Endothelial cell (in vitro differentiated cells): Measurements from ENCODE around the gene ATXN10. TPM values are rescaled to one million over a fixed set of nuclear protein-coding genes. Genes with fewer than 3 reads are reported as not detected.

Experiments used
- DNase-seq: peaks from one replicate; pipeline ENCODE4 v3.0.0; 2021; ENCODE audit warnings: low spot score
- H3K27ac Mint-ChIP-seq: one replicate; pipeline ENCODE4 v1.8.0; 2021; ENCODE audit warnings: mixed read lengths, inconsistent platforms; ENCODE audit not compliant: unreplicated experiment
- H3K27me3 Mint-ChIP-seq: one replicate; pipeline ENCODE4 v1.8.0; 2021; ENCODE audit warnings: mild to moderate bottlenecking, moderate library complexity, mixed read lengths, inconsistent platforms; ENCODE audit not compliant: unreplicated experiment
- H3K36me3 Mint-ChIP-seq: one replicate; pipeline ENCODE4 v1.8.0; 2021; ENCODE audit warnings: mild to moderate bottlenecking, low read depth, mixed read lengths, inconsistent platforms; ENCODE audit not compliant: unreplicated experiment
- H3K4me1 Mint-ChIP-seq: one replicate; pipeline ENCODE4 v1.8.0; 2021; ENCODE audit warnings: mild to moderate bottlenecking, mixed read lengths, inconsistent platforms; ENCODE audit not compliant: unreplicated experiment
- H3K4me3 Mint-ChIP-seq: one replicate; pipeline ENCODE4 v1.8.0; 2021; ENCODE audit warnings: mild to moderate bottlenecking, mixed read lengths, inconsistent platforms; ENCODE audit not compliant: unreplicated experiment
- H3K9me3 Mint-ChIP-seq: one replicate; pipeline ENCODE4 v1.8.0; 2021; ENCODE audit warnings: mixed read lengths, inconsistent platforms; ENCODE audit not compliant: unreplicated experiment
- total RNA-seq: library from RNA; stranded (reverse); fragmentation: NEBNext Ultra II Directional; extraction: Animal tissue kit (Norgen Biotek cat#: 25700); gene quantifications from one replicate; pipeline ENCODE4 v1.2.1, GENCODE V29; 2021; ENCODE audit not compliant: unreplicated experiment
- TF ChIP-seq, protein P1 (sequence below): fragments of 200-600 bp; sonication (generic); IDR thresholded peaks from one replicate; pipeline ENCODE4 v1.5.0; 2021; ENCODE audit warnings: antibody characterized with exemption; ENCODE audit not compliant: unreplicated experiment

The ATXN10 gene
- total RNA-seq, 1 donor from 2014 or later, result 152 TPM

DNA sequence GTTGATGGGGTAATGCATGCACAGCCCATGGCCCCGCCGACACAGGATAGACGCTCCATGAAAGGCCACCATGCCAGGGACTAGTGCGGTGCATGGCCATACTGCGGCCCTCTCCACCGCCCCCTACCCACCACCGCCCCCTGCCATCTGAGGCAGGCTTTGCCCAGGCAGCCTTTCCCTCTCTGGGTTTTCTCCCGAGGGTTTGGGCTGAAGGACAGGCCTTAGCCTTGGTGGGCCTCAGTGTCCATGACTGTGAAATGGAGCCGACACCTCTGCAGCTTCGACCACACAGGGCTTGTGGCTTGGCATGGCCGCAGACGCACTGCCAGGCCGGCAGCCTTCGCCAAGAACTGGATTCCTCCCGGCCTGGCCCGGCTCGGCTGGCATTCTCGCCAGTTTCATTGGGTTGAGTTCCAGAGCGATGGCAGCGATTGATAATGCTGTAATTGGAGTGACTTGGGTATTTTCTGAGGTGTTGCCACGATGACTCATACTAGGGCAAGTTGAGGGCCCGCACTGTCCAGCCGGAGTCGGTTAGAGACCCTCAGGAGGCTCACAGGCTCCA is 194.0 kb downstream of the ATXN10 start:
- TF ChIP-seq, protein P1, sequence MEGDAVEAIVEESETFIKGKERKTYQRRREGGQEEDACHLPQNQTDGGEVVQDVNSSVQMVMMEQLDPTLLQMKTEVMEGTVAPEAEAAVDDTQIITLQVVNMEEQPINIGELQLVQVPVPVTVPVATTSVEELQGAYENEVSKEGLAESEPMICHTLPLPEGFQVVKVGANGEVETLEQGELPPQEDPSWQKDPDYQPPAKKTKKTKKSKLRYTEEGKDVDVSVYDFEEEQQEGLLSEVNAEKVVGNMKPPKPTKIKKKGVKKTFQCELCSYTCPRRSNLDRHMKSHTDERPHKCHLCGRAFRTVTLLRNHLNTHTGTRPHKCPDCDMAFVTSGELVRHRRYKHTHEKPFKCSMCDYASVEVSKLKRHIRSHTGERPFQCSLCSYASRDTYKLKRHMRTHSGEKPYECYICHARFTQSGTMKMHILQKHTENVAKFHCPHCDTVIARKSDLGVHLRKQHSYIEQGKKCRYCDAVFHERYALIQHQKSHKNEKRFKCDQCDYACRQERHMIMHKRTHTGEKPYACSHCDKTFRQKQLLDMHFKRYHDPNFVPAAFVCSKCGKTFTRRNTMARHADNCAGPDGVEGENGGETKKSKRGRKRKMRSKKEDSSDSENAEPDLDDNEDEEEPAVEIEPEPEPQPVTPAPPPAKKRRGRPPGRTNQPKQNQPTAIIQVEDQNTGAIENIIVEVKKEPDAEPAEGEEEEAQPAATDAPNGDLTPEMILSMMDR, result no peak
- H3K4me3 Mint-ChIP-seq, result no peak overlapping the region
- H3K27ac Mint-ChIP-seq, result no peak overlapping the region
- peaks cover 3% of the 10 kb centered on the region for H3K36me3 Mint-ChIP-seq
- no peaks in the 10 kb centered on the region for H3K9me3 Mint-ChIP-seq
- peaks cover 17% of the 10 kb centered on the region for H3K4me1 Mint-ChIP-seq
- peaks cover 27% of the 10 kb centered on the region for H3K27me3 Mint-ChIP-seq
- peak; percentile 5 for DNase-seq

DNA sequence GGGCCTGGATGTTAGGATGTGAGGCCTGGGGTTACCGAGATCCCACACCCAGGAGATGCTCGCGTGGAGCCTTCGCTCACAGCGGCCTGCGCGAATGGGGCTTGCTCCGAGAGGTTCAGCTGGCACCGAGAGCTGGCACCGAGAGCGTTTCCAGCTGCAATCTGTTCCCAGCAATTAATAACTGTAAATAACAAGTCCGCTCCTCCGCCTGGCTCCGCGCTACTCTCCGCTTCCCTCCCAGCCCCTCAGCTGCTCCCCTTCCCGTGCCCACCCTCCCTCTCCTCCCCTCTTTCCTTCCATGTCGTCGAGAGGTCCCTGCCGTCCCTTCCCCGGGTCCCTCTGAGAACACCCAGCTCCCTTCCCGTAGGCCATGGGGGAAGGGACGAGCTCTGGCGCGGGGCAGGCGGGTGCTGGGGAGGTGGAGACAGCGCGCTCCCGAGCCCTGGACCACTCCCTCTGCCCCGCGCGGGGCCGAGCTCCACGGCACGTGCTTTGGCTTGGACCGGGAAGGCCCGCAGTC is 194.6 kb downstream of the ATXN10 start:
- Mint-ChIP-seq H3K9me3 (no peaks in the 10 kb centered on the region), H3K36me3 (peaks cover 3% of the 10 kb centered on the region), H3K27me3 (peaks cover 28% of the 10 kb centered on the region), H3K4me3 (no peak overlapping the region), H3K4me1 (peaks cover 17% of the 10 kb centered on the region), H3K27ac (no peak overlapping the region)
- no peak for DNase-seq
- TF ChIP-seq, protein P1, result no peak

DNA sequence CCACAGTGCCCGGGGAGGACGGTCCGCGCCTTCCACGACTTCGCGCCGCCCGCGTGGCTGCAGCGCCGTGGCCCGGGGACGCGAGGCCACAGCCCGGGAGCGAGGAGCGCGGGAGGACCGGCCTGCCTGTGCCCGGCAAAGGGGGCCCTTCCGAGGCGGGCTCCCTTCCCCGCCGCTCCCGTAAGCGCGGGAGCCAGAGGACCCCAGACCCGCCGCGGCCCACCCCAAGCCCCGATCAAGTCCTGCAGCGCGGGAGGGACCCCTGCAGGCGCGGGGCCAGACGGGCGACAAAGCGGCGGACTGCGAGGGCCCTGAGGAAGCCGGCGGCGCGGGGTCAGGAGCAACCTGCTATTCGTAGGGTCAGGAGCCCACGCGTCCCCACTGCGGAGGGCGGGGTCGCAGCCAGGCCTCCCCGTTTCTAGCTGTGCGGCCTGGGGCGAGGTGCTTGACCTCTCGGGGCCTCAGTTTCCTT is 195.0 kb downstream of the ATXN10 start:
- peaks cover 28% of the 10 kb centered on the region for H3K27me3 Mint-ChIP-seq
- TF ChIP-seq, protein P1, result no peak
- no peak overlapping the region for H3K4me3 Mint-ChIP-seq

DNA sequence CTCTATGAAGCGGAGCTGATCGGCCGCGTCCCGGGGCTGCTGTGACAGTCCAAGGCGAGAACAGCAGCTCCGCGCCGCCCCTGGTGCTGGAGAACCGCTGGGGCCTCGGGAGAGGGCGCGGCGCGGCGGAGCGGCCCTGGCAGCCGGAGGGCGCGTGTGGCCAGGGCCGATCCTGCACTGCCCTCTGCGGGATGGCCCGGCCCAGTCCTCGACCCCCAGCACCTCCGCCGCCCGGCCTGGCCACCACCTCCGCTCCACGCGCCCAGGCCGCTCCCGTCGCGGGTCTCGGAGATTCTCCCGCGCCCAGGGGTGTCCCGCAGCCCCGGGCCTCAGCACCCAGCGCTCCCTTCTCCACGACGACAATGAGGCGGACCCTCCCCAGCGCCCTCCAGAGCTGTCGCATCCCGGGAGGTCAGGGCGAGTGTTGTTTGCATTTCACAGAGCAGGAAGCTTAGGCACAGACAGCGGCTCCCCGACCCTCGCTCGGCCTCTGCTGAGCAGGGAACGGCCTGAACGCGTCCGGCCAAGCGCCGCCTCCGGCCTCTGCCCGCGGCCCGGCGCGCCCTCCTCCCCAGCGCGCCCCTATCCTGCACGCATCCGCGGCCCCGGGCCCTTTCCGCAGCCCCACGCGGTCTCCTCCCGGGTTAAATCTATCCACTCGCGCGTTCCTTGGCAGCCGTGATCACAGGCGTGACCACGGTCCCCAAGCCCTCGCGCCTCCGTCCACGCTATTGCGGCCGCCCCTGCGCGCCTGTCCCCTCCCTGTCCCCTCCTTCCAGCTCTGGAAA is 195.7 kb downstream of the ATXN10 start:
- peak; percentile 55 for DNase-seq
- peaks cover 26% of the 10 kb centered on the region for H3K27me3 Mint-ChIP-seq
- no peaks in the 10 kb centered on the region for H3K9me3 Mint-ChIP-seq
- H3K27ac Mint-ChIP-seq, result no peak overlapping the region
- no peak overlapping the region for H3K4me3 Mint-ChIP-seq
- H3K36me3 Mint-ChIP-seq, result peaks cover 3% of the 10 kb centered on the region
- TF ChIP-seq, protein P1, result no peak
- H3K4me1 Mint-ChIP-seq, result peaks cover 17% of the 10 kb centered on the region

More for the DNA sequence above, 195.0 kb downstream of the ATXN10 start:
- Mint-ChIP-seq H3K36me3 (peaks cover 3% of the 10 kb centered on the region), H3K9me3 (no peaks in the 10 kb centered on the region), H3K4me1 (peaks cover 17% of the 10 kb centered on the region), H3K27ac (no peak overlapping the region)
- peak; percentile 11 for DNase-seq
